Adrenal gland (tissue), 12 donors: ENCODE results near the gene EMC1. TPM values are rescaled to one million over a fixed set of nuclear protein-coding genes. Genes with fewer than 3 reads are reported as not detected.
"Not testable (repeated sequence)": the region's sequence is repeated elsewhere in the genome, so short reads cannot be mapped to it uniquely, and the experiment has no call there.

ENCODE experiments used
- DNase-seq, 7 donors: peaks; one replicate each; pipeline ENCODE4 v3.0.0-alpha.2; 2019 to 2020
- H3K27ac ChIP-seq, 5 donors: fragments of 200-600 bp; sonication (generic) in 4 of 5; 1 replicate in 3 of 5; 2 replicates in 2 of 5; pipeline versions ENCODE4 v1.5.1 to v1.8.0; 2016 to 2020; ENCODE audit warnings: mild to moderate bottlenecking in 1 of 5
- H3K27me3 ChIP-seq: fragments of 200-600 bp; 2 replicates; pipeline ENCODE4 v1.8.0; 2021
- H3K36me3 ChIP-seq, 2 donors: fragments of 200-600 bp; replicated peaks in 1 of 2; 1 replicate in 1 of 2; 2 replicates in 1 of 2; pipeline versions ENCODE4 v1.5.1 to v1.8.0; 2018 to 2022
- H3K4me1 ChIP-seq, 2 donors: fragments of 200-600 bp; replicated peaks in 1 of 2; 1 replicate in 1 of 2; 2 replicates in 1 of 2; pipeline versions ENCODE4 v1.5.1 to v1.8.0; 2018 to 2021
- H3K4me3 ChIP-seq, 4 donors: fragments of 200-600 bp; sonication (generic) in 3 of 4; one replicate each; pipeline ENCODE4 v1.5.1; 2016 to 2018
- H3K9me3 ChIP-seq, 3 donors: fragments of 200-600 bp; sonication (generic) in 1 of 3; replicated peaks in 1 of 3; 1 replicate in 2 of 3; 2 replicates in 1 of 3; pipeline versions ENCODE4 v1.5.1 to v1.8.0; 2016 to 2021
- CTCF ChIP-seq, 6 experiments: fragments of 450-650 bp in 4 of 6; fragments of 200-600 bp in 2 of 6; sonication (generic) in 1 of 6; IDR thresholded peaks; 1 replicate in 5 of 6; 2 replicates in 1 of 6; pipeline versions ENCODE4 v1.5.1 to v1.8.0; 2016 to 2021; ENCODE audit warnings: antibody characterized with exemption in 6 of 6, mild to moderate bottlenecking in 2 of 6, moderate library complexity in 1 of 6
- POLR2A ChIP-seq, 2 donors: fragments of 450-650 bp; IDR thresholded peaks; one replicate each; pipeline ENCODE4 v1.6.1; 2017; ENCODE audit warnings: antibody characterized with exemption in 2 of 2, mild to moderate bottlenecking in 2 of 2, moderate library complexity in 1 of 2
- WGBS, 4 donors: extraction: QIAGEN DNeasy Blood & Tissue Kit in 2 of 4; methylation state at CpG; one replicate each; pipeline versions ENCODE4 v1.1.5 to v1.1.7; 2013 to 2017; 5-methylcytosine and 5-hydroxymethylcytosine counted together
- intact Hi-C, 2 donors: fragments of 100-400 bp; cut with DNase I; formaldehyde crosslinking; loops; one replicate each; pipeline versions ENCODE4 v1.14.1 to v1.15.0; 2022 to 2023
- polyA plus RNA-seq, 3 donors: library from polyadenylated mRNA; stranded (reverse); fragments of 200-250 nt in 2 of 3; fragments of 350-450 nt in 1 of 3; fragmentation: Illumina TruSeq in 1 of 3; extraction: RNeasy Lipid Tissue Mini Kit (QIAGEN cat#74804) in 1 of 3; gene quantifications; one replicate each; pipeline ENCODE4 v1.2.3, GENCODE V29; 2013 to 2014
- total RNA-seq, 9 donors: library from RNA; depleted of rRNA in 4 of 9; stranded (reverse); fragments of >200 nt in 4 of 9; fragments of 120-200 nt in 1 of 9; fragmentation: NEBNext Ultra II Directional in 1 of 9; extraction: Animal tissue kit (Norgen Biotek cat#: 25700) in 1 of 9; gene quantifications; one replicate each; pipeline versions ENCODE4 v1.1.0 to v1.2.4, GENCODE V29; 2013 to 2023
- donor health status: healthy with polysubstance abuse.
- donor health status: Bipolar disorder and iron deficiency.
- donor health status: DM: yes; HTN: yes; CAD: no.
- donor health status: DM: no; HTN: no; CAD: no.
- donor health status: DM: no; HTN: no; CAD: no.
- donor health status: DM: yes; HTN: yes; CAD: no.

The EMC1 gene
- total and polyA plus RNA-seq, 12 donors = 8.9 to 64.8 (median 41.5) TPM

- WGBS, 4 donors = 88 to 96% (median 91%) methylated on average over 19 to 22 of the region's 22 CpGs
- H3K27me3 ChIP-seq = no peaks in the 10 kb centered on the region
- H3K9me3 ChIP-seq = no peaks in the 10 kb centered on the region
- no peaks in the 10 kb centered on the region for H3K36me3 ChIP-seq
- TF ChIP-seq CTCF (IDR thresholded peaks at IDR 0.05) = no peak
- TF ChIP-seq POLR2A (IDR thresholded peaks at IDR 0.05) = no peak
- no peak overlapping the region for H3K27ac ChIP-seq
- H3K4me3 ChIP-seq = no peak overlapping the region
- no peak for DNase-seq
- no peaks in the 10 kb centered on the region for H3K4me1 ChIP-seq
- intact Hi-C loops = no loop called here
Measured at GRCh38 chr1:19273106-19273843, 22.0 kb upstream of the EMC1 start.

- Histone ChIP-seq H3K4me1 (no peaks in the 10 kb centered on the region), H3K36me3 (no peaks in the 10 kb centered on the region), H3K9me3 (no peaks in the 10 kb centered on the region), H3K4me3 (no peak overlapping the region), H3K27me3 (no peaks in the 10 kb centered on the region), H3K27ac (no peak overlapping the region)
- intact Hi-C loops = no loop called here
- TF ChIP-seq POLR2A (IDR thresholded peaks at IDR 0.05) (no peak), CTCF (IDR thresholded peaks at IDR 0.05) (no peak)
- no peak for DNase-seq
Measured at GRCh38 chr1:19272064-19272463, 20.7 kb upstream of the EMC1 start.

- DNase-seq, H3K27ac ChIP-seq, intact Hi-C loops, H3K9me3 ChIP-seq, H3K4me1 ChIP-seq, H3K27me3 ChIP-seq, H3K36me3 ChIP-seq, H3K4me3 ChIP-seq: not testable (repeated sequence)
- 83 to 96% methylated on average over 6 of the region's 6 CpGs; no CpG with 5 or more reads in 2 of the 4 donors for WGBS, 4 donors
Measured at GRCh38 chr1:19270343-19270730, 19.0 kb upstream of the EMC1 start.

GRCh38 chr1:19269427-19270342 is 18.4 kb upstream of the EMC1 start:
- not testable (repeated sequence) for H3K4me1 ChIP-seq, H3K27me3 ChIP-seq, H3K9me3 ChIP-seq, H3K4me3 ChIP-seq, H3K27ac ChIP-seq, H3K36me3 ChIP-seq, DNase-seq
- WGBS, 4 donors = 63 to 89% (median 76%) methylated on average over 7 to 9 of the region's 9 CpGs
- intact Hi-C loops = loop anchor here in 1 of 2 donors (10.0 kb wide), 1 partner anchor 385 kb away; no protein-coding TSS in a partner anchor

- 81 to 88% (median 84%) methylated on average over 7 to 11 of the region's 11 CpGs for WGBS, 4 donors
Measured at GRCh38 chr1:19268445-19268844, 17.1 kb upstream of the EMC1 start.

More at GRCh38 chr1:19268445-19268844, 17.1 kb upstream of the EMC1 start:
- intact Hi-C loops = loop anchor here in 1 of 2 donors (10.0 kb wide), 1 partner anchor 386 kb away; no protein-coding TSS in a partner anchor
- H3K4me1 ChIP-seq = no peaks in the 10 kb centered on the region
- no peak for DNase-seq
- TF ChIP-seq POLR2A (IDR thresholded peaks at IDR 0.05) (no peak), CTCF (IDR thresholded peaks at IDR 0.05) (no peak)
- H3K27ac ChIP-seq = no peak overlapping the region
- no peak overlapping the region for H3K4me3 ChIP-seq
- no peaks in the 10 kb centered on the region for H3K27me3 ChIP-seq
- H3K9me3 ChIP-seq = no peaks in the 10 kb centered on the region
- H3K36me3 ChIP-seq = no peaks in the 10 kb centered on the region
